A549 (cell line): Measurements from ENCODE around the gene RNF40.

Source experiments
- CTCF ChIP-seq: fragments of >200 bp; sonication (Bioruptor Twin); formaldehyde crosslinking; IDR thresholded peaks from 3 replicates; pipeline ENCODE4 v1.5.1; 2016
- HMGXB4 ChIP-seq: fragments of 250-450 bp; sonication (Bioruptor Pico); IDR thresholded peaks from 2 replicates; pipeline ENCODE4 v1.5.0; 2021; ENCODE audit warnings: mild to moderate bottlenecking, moderate library complexity, borderline replicate concordance
- JUNB ChIP-seq: fragments of >200 bp; sonication (Bioruptor Twin); formaldehyde crosslinking; IDR thresholded peaks from 2 replicates; pipeline ENCODE4 v1.6.1; 2016
- MYC ChIP-seq: IDR thresholded peaks from 2 replicates; pipeline ENCODE4 v1.6.1; 2012; ENCODE audit warnings: mild to moderate bottlenecking, inconsistent platforms, low read length, improper control_type of control experiment, borderline replicate concordance
- RNF2 ChIP-seq: fragments of 200-600 bp; sonication (generic); IDR thresholded peaks from 2 replicates; pipeline ENCODE4 v1.6.1; 2016; ENCODE audit warnings: low read depth, mild to moderate bottlenecking, antibody characterized with exemption, moderate library complexity, borderline replicate concordance
- SMC3 ChIP-seq: fragments of >200 bp; sonication (Bioruptor Twin); formaldehyde crosslinking; IDR thresholded peaks from 3 replicates; pipeline ENCODE4 v1.6.1; 2018; ENCODE audit warnings: inconsistent platforms

GRCh38 chr16:30725418-30725792, 36.7 kb upstream of the RNF40 start:
- TF ChIP-seq JUNB (no peak), SMC3 (no peak), CTCF (no peak), HMGXB4 (no peak), RNF2 (no peak), MYC (no peak)
